ENCODE results near the gene RBBP4.
A peak's percentile ranks its signal among the peaks of the same experiment; 100 is the strongest.

RBBP4 gene

GRCh38 chr1:32716312-32717148, 65.5 kb downstream of the RBBP4 start (continued):
- TF ChIP-seq ZNF792 (tag by site-specific recombination; IDR thresholded peaks at IDR 0.05) (no peak), SCRT1 (tag by site-specific recombination; IDR thresholded peaks at IDR 0.05; ENCODE audit: borderline replicate concordance) (no peak), ZNF626 (tag by site-specific recombination; IDR thresholded peaks at IDR 0.05) (no peak), ZNF155 (tag by site-specific recombination; IDR thresholded peaks at IDR 0.05) (no peak), ZNF223 (tag by site-specific recombination; IDR thresholded peaks at IDR 0.05) (no peak), ZNF830 (tag by site-specific recombination; IDR thresholded peaks at IDR 0.05; ENCODE audit: low read depth) (no peak), ZBTB48 (tag by site-specific recombination; IDR thresholded peaks at IDR 0.05) (no peak), GLIS2 (tag by site-specific recombination; IDR thresholded peaks at IDR 0.05) (peak; percentile 80), TRIM28 (IDR thresholded peaks at IDR 0.05; ENCODE audit: borderline replicate concordance, low read length) (peak; percentile 76; the same call in 1 of the 2 replicates), MYNN (tag by site-specific recombination; IDR thresholded peaks at IDR 0.05; ENCODE audit: borderline replicate concordance) (no peak), ZNF335 (tag by site-specific recombination; conservative IDR thresholded peaks at IDR 0.05) (peak; percentile 78), ZNF132 (tag by site-specific recombination; IDR thresholded peaks at IDR 0.05; ENCODE audit: borderline replicate concordance) (no peak), SP7 (tag by site-specific recombination; IDR thresholded peaks at IDR 0.05) (peak; percentile 48; the same call in 1 of the 2 replicates), ZNF529 (tag by site-specific recombination; IDR thresholded peaks at IDR 0.05; ENCODE audit: insufficient replicate concordance) (no peak), PRDM1 (tag by site-specific recombination; IDR thresholded peaks at IDR 0.05) (no peak), ZNF146 (tag by site-specific recombination; IDR thresholded peaks at IDR 0.05) (no peak), ZNF112 (tag by site-specific recombination; IDR thresholded peaks at IDR 0.05) (no peak), KLF16 (tag by site-specific recombination; IDR thresholded peaks at IDR 0.05) (0 out of 2 replicates have a peak, but pooled peaks have one; percentile 25), ZNF138 (tag by site-specific recombination; IDR thresholded peaks at IDR 0.05; ENCODE audit: borderline replicate concordance) (no peak), ZNF18 (tag by site-specific recombination; IDR thresholded peaks at IDR 0.05) (no peak), ZNF341 (tag by site-specific recombination; IDR thresholded peaks at IDR 0.05; ENCODE audit: low read depth) (peak; percentile 73), SETDB1 (IDR thresholded peaks at IDR 0.05; ENCODE audit: insufficient read length, low read length) (no peak), ZNF791 (tag by site-specific recombination; IDR thresholded peaks at IDR 0.05) (no peak), ZSCAN30 (tag by site-specific recombination; IDR thresholded peaks at IDR 0.05) (no peak), ZNF148 (tag by site-specific recombination; IDR thresholded peaks at IDR 0.05; ENCODE audit: borderline replicate concordance) (no peak), OVOL3 (tag by site-specific recombination; IDR thresholded peaks at IDR 0.05) (no peak), ZNF585B (tag by site-specific recombination; IDR thresholded peaks at IDR 0.05) (no peak), ZNF623 (tag by site-specific recombination; IDR thresholded peaks at IDR 0.05) (no peak), ZNF768 (tag by site-specific recombination; IDR thresholded peaks at IDR 0.05) (no peak)
- TF ChIP-seq, protein P1, sequence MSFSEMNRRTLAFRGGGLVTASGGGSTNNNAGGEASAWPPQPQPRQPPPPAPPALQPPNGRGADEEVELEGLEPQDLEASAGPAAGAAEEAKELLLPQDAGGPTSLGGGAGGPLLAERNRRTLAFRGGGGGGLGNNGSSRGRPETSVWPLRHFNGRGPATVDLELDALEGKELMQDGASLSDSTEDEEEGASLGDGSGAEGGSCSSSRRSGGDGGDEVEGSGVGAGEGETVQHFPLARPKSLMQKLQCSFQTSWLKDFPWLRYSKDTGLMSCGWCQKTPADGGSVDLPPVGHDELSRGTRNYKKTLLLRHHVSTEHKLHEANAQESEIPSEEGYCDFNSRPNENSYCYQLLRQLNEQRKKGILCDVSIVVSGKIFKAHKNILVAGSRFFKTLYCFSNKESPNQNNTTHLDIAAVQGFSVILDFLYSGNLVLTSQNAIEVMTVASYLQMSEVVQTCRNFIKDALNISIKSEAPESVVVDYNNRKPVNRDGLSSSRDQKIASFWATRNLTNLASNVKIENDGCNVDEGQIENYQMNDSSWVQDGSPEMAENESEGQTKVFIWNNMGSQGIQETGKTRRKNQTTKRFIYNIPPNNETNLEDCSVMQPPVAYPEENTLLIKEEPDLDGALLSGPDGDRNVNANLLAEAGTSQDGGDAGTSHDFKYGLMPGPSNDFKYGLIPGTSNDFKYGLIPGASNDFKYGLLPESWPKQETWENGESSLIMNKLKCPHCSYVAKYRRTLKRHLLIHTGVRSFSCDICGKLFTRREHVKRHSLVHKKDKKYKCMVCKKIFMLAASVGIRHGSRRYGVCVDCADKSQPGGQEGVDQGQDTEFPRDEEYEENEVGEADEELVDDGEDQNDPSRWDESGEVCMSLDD (tag by site-specific recombination; IDR thresholded peaks at IDR 0.05), result no peak
- TF ChIP-seq, protein P2, sequence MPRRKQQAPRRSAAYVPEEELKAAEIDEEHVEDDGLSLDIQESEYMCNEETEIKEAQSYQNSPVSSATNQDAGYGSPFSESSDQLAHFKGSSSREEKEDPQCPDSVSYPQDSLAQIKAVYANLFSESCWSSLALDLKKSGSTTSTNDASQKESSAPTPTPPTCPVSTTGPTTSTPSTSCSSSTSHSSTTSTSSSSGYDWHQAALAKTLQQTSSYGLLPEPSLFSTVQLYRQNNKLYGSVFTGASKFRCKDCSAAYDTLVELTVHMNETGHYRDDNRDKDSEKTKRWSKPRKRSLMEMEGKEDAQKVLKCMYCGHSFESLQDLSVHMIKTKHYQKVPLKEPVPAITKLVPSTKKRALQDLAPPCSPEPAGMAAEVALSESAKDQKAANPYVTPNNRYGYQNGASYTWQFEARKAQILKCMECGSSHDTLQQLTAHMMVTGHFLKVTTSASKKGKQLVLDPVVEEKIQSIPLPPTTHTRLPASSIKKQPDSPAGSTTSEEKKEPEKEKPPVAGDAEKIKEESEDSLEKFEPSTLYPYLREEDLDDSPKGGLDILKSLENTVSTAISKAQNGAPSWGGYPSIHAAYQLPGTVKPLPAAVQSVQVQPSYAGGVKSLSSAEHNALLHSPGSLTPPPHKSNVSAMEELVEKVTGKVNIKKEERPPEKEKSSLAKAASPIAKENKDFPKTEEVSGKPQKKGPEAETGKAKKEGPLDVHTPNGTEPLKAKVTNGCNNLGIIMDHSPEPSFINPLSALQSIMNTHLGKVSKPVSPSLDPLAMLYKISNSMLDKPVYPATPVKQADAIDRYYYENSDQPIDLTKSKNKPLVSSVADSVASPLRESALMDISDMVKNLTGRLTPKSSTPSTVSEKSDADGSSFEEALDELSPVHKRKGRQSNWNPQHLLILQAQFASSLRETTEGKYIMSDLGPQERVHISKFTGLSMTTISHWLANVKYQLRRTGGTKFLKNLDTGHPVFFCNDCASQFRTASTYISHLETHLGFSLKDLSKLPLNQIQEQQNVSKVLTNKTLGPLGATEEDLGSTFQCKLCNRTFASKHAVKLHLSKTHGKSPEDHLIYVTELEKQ (tag by site-specific recombination; IDR thresholded peaks at IDR 0.05; ENCODE audit: borderline replicate concordance), result no peak

Data from HEK293 (cell line).